ENCODE measurements around the gene BRPF3.

GRCh38 chr6:36280467-36280866, 83.9 kb downstream of the BRPF3 start:
- TF ChIP-seq CTCF (IDR thresholded peaks at IDR 0.05): no peak
- TF ChIP-seq POLR2A (IDR thresholded peaks at IDR 0.05): no peak

Data from Peyer's patch (tissue), 4 donors.